Measurements from ENCODE around the gene LKAAEAR1. TPM values are rescaled to one million over a fixed set of nuclear protein-coding genes. Genes with fewer than 3 reads are reported as not detected.

LKAAEAR1 gene
- total and polyA plus RNA-seq, 2 of the 13 experiments (the other 11 are each of a cell fraction or from before 2014, with no cell fraction given) = not detected

GRCh38 chr20:64065062-64065973 lies 18.9 kb downstream of the LKAAEAR1 start (continued):
- TF ChIP-seq CTCF (CRISPR knock-in tag; IDR thresholded peaks at IDR 0.05) (peak; percentile 28), KDM3A (CRISPR knock-in tag; IDR thresholded peaks at IDR 0.05; ENCODE audit: low read depth) (no peak), ZBTB1 (CRISPR knock-in tag; IDR thresholded peaks at IDR 0.05; ENCODE audit: borderline replicate concordance) (no peak), SP2 (CRISPR knock-in tag; IDR thresholded peaks at IDR 0.05) (peak; percentile 58), RARG (CRISPR knock-in tag; IDR thresholded peaks at IDR 0.05; ENCODE audit: low read depth) (no peak), PHF5A (CRISPR knock-in tag; IDR thresholded peaks at IDR 0.05; ENCODE audit: low read depth, unreplicated experiment) (no peak), ZNF407 (CRISPR knock-in tag; IDR thresholded peaks at IDR 0.05; ENCODE audit: not compliant biosample characterization) (peak; percentile 86), POGK (CRISPR knock-in tag; conservative IDR thresholded peaks at IDR 0.05) (0 out of 2 replicates have a peak, but pooled peaks have one; percentile 67), NFATC3 (CRISPR knock-in tag; IDR thresholded peaks at IDR 0.05) (peak; percentile 79; the same call in 1 of the 2 replicates), ZXDC (CRISPR knock-in tag; IDR thresholded peaks at IDR 0.05) (no peak), SMAD1 (CRISPR knock-in tag; IDR thresholded peaks at IDR 0.05; ENCODE audit: borderline replicate concordance, low read depth) (peak; percentile 97), MED1 (CRISPR knock-in tag; IDR thresholded peaks at IDR 0.05) (peak; percentile 68), ZBTB21 (CRISPR knock-in tag; IDR thresholded peaks at IDR 0.05) (no peak)

Measured in HepG2 (cell line).